ENCODE measurements around the gene FOXF1. TPM values are rescaled to one million over a fixed set of nuclear protein-coding genes. Genes with fewer than 3 reads are reported as not detected.

Gene FOXF1
- total and polyA plus RNA-seq, 8 donors, result 15.7 to 37.9 (median 22.3) TPM

- H3K27me3 ChIP-seq, result no peaks in the 10 kb centered on the region
- peaks cover 0 to 17% (median 10%) of the 10 kb centered on the region in 4 donors for H3K4me1 ChIP-seq
- H3K9me3 ChIP-seq, result no peaks in the 10 kb centered on the region
- no peak overlapping the region for H3K4me3 ChIP-seq
- no peak for DNase-seq
- 88 to 94% (median 92%) methylated on average over 20 to 49 of the region's 49 CpGs for WGBS, 5 donors
- peak overlapping the region; percentile 33 to 81 (median 71) for H3K27ac ChIP-seq
- H3K36me3 ChIP-seq, result peaks cover 0 to 65% (median 50%) of the 10 kb centered on the region in 4 donors
- intact Hi-C loops (cut with DNase I; ENCODE audit: low total_unique reads), result no loop called here
- TF ChIP-seq EP300 (IDR thresholded peaks at IDR 0.05) (no peak), POLR2AphosphoS5 (IDR thresholded peaks at IDR 0.05) (no peak), CTCF (IDR thresholded peaks at IDR 0.05) (no peak), POLR2A (IDR thresholded peaks at IDR 0.05) (no peak)
Observed at GRCh38 chr16:86531641-86532525, 21.6 kb downstream of the FOXF1 start.

- TF ChIP-seq POLR2AphosphoS5 (IDR thresholded peaks at IDR 0.05) (no peak), EP300 (IDR thresholded peaks at IDR 0.05) (no peak), POLR2A (IDR thresholded peaks at IDR 0.05) (no peak), CTCF (IDR thresholded peaks at IDR 0.05) (no peak)
- Histone ChIP-seq H3K4me1 (peaks cover 0 to 17% (median 10%) of the 10 kb centered on the region in 4 donors), H3K9me3 (no peaks in the 10 kb centered on the region), H3K27me3 (no peaks in the 10 kb centered on the region), H3K27ac (no peak overlapping the region), H3K36me3 (peaks cover under 1 to 71% (median 55%) of the 10 kb centered on the region in 4 donors), H3K4me3 (no peak overlapping the region)
- no peak for DNase-seq
- WGBS, 5 donors, result 92 to 100% (median 95%) methylated on average over 7 of the region's 7 CpGs
- intact Hi-C loops (cut with DNase I; ENCODE audit: low total_unique reads), result no loop called here
Observed at GRCh38 chr16:86532526-86532815, 22.1 kb downstream of the FOXF1 start.

GRCh38 chr16:86533076-86533475, 22.7 kb downstream of the FOXF1 start:
- Histone ChIP-seq H3K4me3 (no peak overlapping the region), H3K4me1 (peaks cover 0 to 17% (median 10%) of the 10 kb centered on the region in 4 donors), H3K27me3 (no peaks in the 10 kb centered on the region), H3K27ac (no peak overlapping the region), H3K9me3 (no peaks in the 10 kb centered on the region), H3K36me3 (peaks cover 6 to 77% (median 62%) of the 10 kb centered on the region in 4 donors)
- no peak for TF ChIP-seq CTCF (IDR thresholded peaks at IDR 0.05)
- no peak for TF ChIP-seq EP300 (IDR thresholded peaks at IDR 0.05)
- no peak for TF ChIP-seq POLR2A (IDR thresholded peaks at IDR 0.05)
- TF ChIP-seq POLR2AphosphoS5 (IDR thresholded peaks at IDR 0.05), result no peak
- no peak for DNase-seq
- 93 to 96% (median 95%) methylated on average over 8 of the region's 8 CpGs for WGBS, 5 donors
- intact Hi-C loops (cut with DNase I; ENCODE audit: low total_unique reads), result no loop called here

GRCh38 chr16:86533767-86534351, 23.5 kb downstream of the FOXF1 start:
- WGBS, 5 donors, result 88 to 92% (median 89%) methylated on average over 8 of the region's 8 CpGs
- no peak for DNase-seq
- intact Hi-C loops (cut with DNase I; ENCODE audit: low total_unique reads), result no loop called here
- H3K4me1 ChIP-seq, result peaks cover 0 to 17% (median 10%) of the 10 kb centered on the region in 4 donors
- no peaks in the 10 kb centered on the region for H3K9me3 ChIP-seq
- no peak overlapping the region for H3K27ac ChIP-seq
- no peaks in the 10 kb centered on the region for H3K27me3 ChIP-seq
- no peak overlapping the region for H3K4me3 ChIP-seq
- TF ChIP-seq CTCF (IDR thresholded peaks at IDR 0.05), result no peak
- TF ChIP-seq POLR2AphosphoS5 (IDR thresholded peaks at IDR 0.05), result no peak
- TF ChIP-seq EP300 (IDR thresholded peaks at IDR 0.05), result no peak
- TF ChIP-seq POLR2A (IDR thresholded peaks at IDR 0.05), result no peak
- H3K36me3 ChIP-seq, result peaks cover 14 to 85% (median 69%) of the 10 kb centered on the region in 4 donors
